ENCODE data around the gene VASH2.

DNA sequence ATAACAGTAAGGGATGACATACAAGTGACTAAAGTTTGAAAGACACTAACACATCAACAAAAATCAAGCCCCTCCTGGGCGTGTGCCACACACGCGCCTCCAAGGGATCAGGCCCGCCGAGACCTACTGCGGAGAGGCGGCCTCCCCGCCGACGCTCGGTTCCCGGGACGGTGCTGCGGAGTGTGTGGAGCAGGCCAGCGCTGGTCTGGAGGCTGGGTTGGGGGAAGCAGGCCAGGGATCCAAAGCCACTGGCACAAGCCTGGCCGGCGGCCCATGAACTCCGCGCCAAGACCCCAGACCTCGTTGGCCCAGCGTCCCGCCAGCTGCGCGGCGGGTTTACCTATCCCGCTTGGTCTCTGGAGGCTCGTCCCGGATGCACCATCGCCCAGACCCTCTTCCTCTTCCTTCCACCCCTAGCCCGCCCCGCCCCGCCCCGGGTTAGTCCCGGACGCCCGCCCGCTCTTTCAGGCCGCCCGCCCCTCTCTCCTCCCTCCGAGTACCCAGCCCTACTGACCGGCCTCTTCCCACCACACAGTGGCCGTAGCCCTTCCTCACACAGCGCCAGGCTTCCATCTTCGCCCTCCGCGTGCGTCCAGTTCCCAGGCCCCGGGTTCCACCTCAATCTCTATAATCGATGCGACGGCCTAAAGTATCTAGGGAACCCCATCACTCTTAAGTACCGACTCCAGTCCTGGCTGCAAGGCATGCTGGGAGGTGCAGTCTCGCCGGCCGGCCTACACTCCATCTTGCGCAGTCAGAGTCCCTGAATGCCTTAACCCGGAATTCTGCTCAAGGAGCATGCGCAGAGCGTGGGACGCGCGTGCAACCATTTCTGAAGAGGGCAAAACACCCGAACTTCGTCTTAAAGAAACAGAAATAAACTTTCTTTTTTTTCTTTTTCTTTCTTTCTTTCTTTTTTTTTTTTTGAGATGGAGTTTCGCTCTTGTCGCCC lies 65.0 kb downstream of the VASH2 start, which contains the start of gene ANGEL2:
- TF ChIP-seq, protein P1, sequence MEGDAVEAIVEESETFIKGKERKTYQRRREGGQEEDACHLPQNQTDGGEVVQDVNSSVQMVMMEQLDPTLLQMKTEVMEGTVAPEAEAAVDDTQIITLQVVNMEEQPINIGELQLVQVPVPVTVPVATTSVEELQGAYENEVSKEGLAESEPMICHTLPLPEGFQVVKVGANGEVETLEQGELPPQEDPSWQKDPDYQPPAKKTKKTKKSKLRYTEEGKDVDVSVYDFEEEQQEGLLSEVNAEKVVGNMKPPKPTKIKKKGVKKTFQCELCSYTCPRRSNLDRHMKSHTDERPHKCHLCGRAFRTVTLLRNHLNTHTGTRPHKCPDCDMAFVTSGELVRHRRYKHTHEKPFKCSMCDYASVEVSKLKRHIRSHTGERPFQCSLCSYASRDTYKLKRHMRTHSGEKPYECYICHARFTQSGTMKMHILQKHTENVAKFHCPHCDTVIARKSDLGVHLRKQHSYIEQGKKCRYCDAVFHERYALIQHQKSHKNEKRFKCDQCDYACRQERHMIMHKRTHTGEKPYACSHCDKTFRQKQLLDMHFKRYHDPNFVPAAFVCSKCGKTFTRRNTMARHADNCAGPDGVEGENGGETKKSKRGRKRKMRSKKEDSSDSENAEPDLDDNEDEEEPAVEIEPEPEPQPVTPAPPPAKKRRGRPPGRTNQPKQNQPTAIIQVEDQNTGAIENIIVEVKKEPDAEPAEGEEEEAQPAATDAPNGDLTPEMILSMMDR (IDR thresholded peaks at IDR 0.05): no peak
- peak; percentile 13 to 59 for TF ChIP-seq POLR2A (IDR thresholded peaks at IDR 0.05)

All from Peyer's patch (tissue), 4 donors.